H1 (cell line): ENCODE measurements around the gene WNK2. TPM values are rescaled to one million over a fixed set of nuclear protein-coding genes. Genes with fewer than 3 reads are reported as not detected.

Experiments used
- CEBPB ChIP-seq: IDR thresholded peaks from 2 replicates; pipeline ENCODE4 v1.6.1; 2012; ENCODE audit warnings: low read depth, low read length
- polyA plus RNA-seq, 7 experiments: library from polyadenylated mRNA; depleted of rRNA in 3 of 7; stranded (reverse) in 5 of 7; unstranded in 2 of 7; fragments of >200 nt in 5 of 7; fragments of 200-250 nt in 2 of 7; gene quantifications; 1 replicate in 5 of 7; 2 replicates in 1 of 7; 4 replicates in 1 of 7; pipeline versions ENCODE4 v1.2.1 to v1.2.3, GENCODE V29; 2011 to 2013; ENCODE audit warnings: missing spikeins in 2 of 7, mixed read lengths in 2 of 7
- total RNA-seq: library from RNA; stranded (reverse); fragmentation: NEBNext Ultra II Directional; extraction: Animal tissue kit (Norgen Biotek cat#: 25700); gene quantifications from 2 replicates; pipeline ENCODE4 v1.2.1, GENCODE V29; 2021

WNK2 gene
- total and polyA plus RNA-seq, 2 of the 8 experiments (the other 6 are each of a cell fraction or from before 2014, with no cell fraction given), result 12.0 to 87.2 TPM

DNA sequence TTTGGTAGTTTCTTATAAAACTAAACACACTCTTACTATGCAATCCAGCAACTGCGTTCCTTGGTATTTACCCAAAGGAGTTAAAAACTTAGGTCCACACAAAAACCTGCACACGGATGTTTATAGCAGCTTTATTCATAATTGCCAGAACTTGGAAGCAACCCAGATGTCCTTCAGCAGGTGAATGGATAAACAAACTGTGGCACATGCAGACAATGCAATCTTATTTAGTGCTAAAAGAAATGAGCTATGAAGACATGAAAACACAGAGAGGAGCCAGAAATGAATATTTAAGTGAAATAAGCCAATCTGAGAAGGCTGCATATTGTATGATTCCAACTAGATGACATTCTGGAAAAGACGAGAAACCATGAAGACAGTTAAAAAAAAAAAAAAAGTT, 10.7 kb downstream of the WNK2 start (continued):
- no peak for TF ChIP-seq CEBPB
- TF ChIP-seq, all 59 proteins: peak for 0
